Lower leg skin (tissue), 4 donors: ENCODE results near the gene STOX1. TPM values are rescaled to one million over a fixed set of nuclear protein-coding genes. Genes with fewer than 3 reads are reported as not detected.
A peak's percentile ranks its signal among the peaks of the same experiment; 100 is the strongest.

Experiments
- DNase-seq, 2 donors: peaks; one replicate each; pipeline ENCODE4 v3.0.0-alpha.2; 2019; ENCODE audit warnings: low spot score in 2 of 2
- H3K4me3 ChIP-seq: fragments of 200-600 bp; sonication (generic); 2 replicates; pipeline ENCODE4 v1.5.1; 2017; ENCODE audit warnings: mild to moderate bottlenecking, low read depth; ENCODE audit not compliant: poor library complexity, severe bottlenecking
- CTCF ChIP-seq, 3 donors: fragments of 450-650 bp; IDR thresholded peaks; one replicate each; pipeline ENCODE4 v1.5.1; 2016; ENCODE audit warnings: antibody characterized with exemption in 3 of 3, mild to moderate bottlenecking in 3 of 3, moderate library complexity in 2 of 3
- POLR2A ChIP-seq, 2 donors: fragments of 450-650 bp; IDR thresholded peaks; one replicate each; pipeline ENCODE4 v1.6.1; 2016 to 2017; ENCODE audit warnings: antibody characterized with exemption in 2 of 2, mild to moderate bottlenecking in 1 of 2, moderate library complexity in 1 of 2
- WGBS, 2 donors: methylation state at CpG; one replicate each; pipeline ENCODE4 v1.1.5; 2018; 5-methylcytosine and 5-hydroxymethylcytosine counted together
- intact Hi-C: fragments of 100-400 bp; cut with DNase I; formaldehyde crosslinking; loops from one replicate; pipeline ENCODE4 v1.15.0; 2023; ENCODE audit warnings: low total_unique reads
- total RNA-seq, 4 donors: library from RNA; depleted of rRNA; stranded (reverse); fragments of >200 nt; gene quantifications; one replicate each; pipeline ENCODE4 v1.1.0, GENCODE V29; 2016

The STOX1 gene
- total RNA-seq, 4 donors from 2014 or later, result 1.5 to 2.6 (median 1.9) TPM

- WGBS, 2 donors, result 95 to 98% methylated on average over 2 of the region's 2 CpGs
- TF ChIP-seq POLR2A (IDR thresholded peaks at IDR 0.05) (no peak), CTCF (IDR thresholded peaks at IDR 0.05) (no peak)
- DNase-seq, result no peak
- intact Hi-C loops, result no loop called here
- no peak overlapping the region for H3K4me3 ChIP-seq
Observed at GRCh38 chr10:68895041-68895440, 67.7 kb downstream of the STOX1 start.

- WGBS, 2 donors, result 37 to 40% methylated on average over 3 of the region's 3 CpGs
- TF ChIP-seq POLR2A (IDR thresholded peaks at IDR 0.05) (no peak), CTCF (IDR thresholded peaks at IDR 0.05) (no peak)
- intact Hi-C loops, result no loop called here
- no peak overlapping the region for H3K4me3 ChIP-seq
- peak in 1 of 2 donors; percentile 24 for DNase-seq
Observed at GRCh38 chr10:68897336-68897741, 70.0 kb downstream of the STOX1 start.

- WGBS, 2 donors, result 84 to 86% methylated on average over 8 of the region's 8 CpGs
- intact Hi-C loops, result no loop called here
Observed at GRCh38 chr10:68899186-68899745, 71.9 kb downstream of the STOX1 start.

GRCh38 chr10:68900427-68901104 is 73.2 kb downstream of the STOX1 start:
- peak overlapping the region; percentile 82 for H3K4me3 ChIP-seq
- no peak for DNase-seq
- TF ChIP-seq POLR2A (IDR thresholded peaks at IDR 0.05), result no peak
- TF ChIP-seq CTCF (IDR thresholded peaks at IDR 0.05), result no peak
- intact Hi-C loops, result no loop called here
- WGBS, 2 donors, result 4 to 5% methylated on average over 28 to 36 of the region's 40 CpGs

More at GRCh38 chr10:68899186-68899745, 71.9 kb downstream of the STOX1 start:
- no peak for DNase-seq
- no peak for TF ChIP-seq CTCF (IDR thresholded peaks at IDR 0.05)
- TF ChIP-seq POLR2A (IDR thresholded peaks at IDR 0.05), result no peak
- H3K4me3 ChIP-seq, result no peak overlapping the region

- H3K4me3 ChIP-seq, result peak within 1 kb of the TSS; percentile 82
- intact Hi-C loops, result no loop called here
- peak in 1 of 2 donors; percentile 68 for TF ChIP-seq POLR2A (IDR thresholded peaks at IDR 0.05)
- TF ChIP-seq CTCF (IDR thresholded peaks at IDR 0.05), result no peak
- peak; percentile 99 for DNase-seq
- 1% methylated on average over 38 to 47 of the region's 47 CpGs for WGBS, 2 donors
Observed at GRCh38 chr10:68901105-68901927, 74.0 kb downstream of the STOX1 start, which contains the start of gene DDX50. Gene DDX50 (plus strand): TSS chr10:68901315. CDS start chr10:68901385, 70 bp downstream.
